ENCODE measurements around the gene RAB11FIP3.
"Not testable (repeated sequence)": the region's sequence is repeated elsewhere in the genome, so short reads cannot be mapped to it uniquely, and the experiment has no call there.

RAB11FIP3 gene

GRCh38 chr16:468068-468821, 42.8 kb downstream of the RAB11FIP3 start:
- no peak for DNase-seq

- DNase-seq, result not testable (repeated sequence)
Measured at GRCh38 chr16:469459-469858, 44.0 kb downstream of the RAB11FIP3 start.

DNA sequence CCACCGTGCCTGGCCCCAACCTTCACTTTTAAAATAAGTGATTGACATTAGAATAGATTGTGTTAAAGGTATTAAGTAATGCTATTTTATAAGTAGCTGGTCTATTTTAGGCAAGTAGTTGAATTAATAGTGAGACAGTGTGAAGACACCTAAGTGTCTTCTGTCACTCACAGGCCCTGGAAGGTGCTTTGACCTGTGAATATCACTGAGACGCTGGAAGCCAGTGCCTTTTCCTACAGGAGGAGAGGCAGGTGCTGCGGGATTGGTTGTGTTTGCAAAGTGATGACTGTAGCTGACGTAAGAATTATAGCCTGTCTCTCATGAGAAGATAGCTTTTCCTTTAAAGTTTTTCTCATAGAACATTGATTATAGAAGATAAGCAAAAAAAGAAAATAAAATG, 45.0 kb downstream of the RAB11FIP3 start:
- no peak for DNase-seq

- no peak for DNase-seq
Measured at GRCh38 chr16:471353-472198, 46.1 kb downstream of the RAB11FIP3 start.

DNA sequence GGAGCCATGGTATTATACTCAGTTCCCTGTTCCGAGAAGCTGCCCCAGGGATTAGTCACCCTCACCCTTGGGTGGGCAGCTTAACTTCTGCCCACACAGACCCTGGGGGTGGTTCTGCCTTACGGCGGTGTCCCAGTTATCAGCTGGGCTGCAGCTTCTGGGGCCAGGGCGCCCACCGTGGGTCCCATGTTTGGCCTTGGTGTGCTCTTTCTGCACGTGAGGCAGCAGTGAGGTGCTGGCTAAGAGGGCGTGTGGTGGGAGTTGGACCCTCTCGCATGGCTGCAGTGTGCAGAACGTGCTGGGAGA, 46.7 kb downstream of the RAB11FIP3 start:
- DNase-seq, result no peak

GRCh38 chr16:473046-474043, 47.9 kb downstream of the RAB11FIP3 start:
- DNase-seq, result no peak

DNA sequence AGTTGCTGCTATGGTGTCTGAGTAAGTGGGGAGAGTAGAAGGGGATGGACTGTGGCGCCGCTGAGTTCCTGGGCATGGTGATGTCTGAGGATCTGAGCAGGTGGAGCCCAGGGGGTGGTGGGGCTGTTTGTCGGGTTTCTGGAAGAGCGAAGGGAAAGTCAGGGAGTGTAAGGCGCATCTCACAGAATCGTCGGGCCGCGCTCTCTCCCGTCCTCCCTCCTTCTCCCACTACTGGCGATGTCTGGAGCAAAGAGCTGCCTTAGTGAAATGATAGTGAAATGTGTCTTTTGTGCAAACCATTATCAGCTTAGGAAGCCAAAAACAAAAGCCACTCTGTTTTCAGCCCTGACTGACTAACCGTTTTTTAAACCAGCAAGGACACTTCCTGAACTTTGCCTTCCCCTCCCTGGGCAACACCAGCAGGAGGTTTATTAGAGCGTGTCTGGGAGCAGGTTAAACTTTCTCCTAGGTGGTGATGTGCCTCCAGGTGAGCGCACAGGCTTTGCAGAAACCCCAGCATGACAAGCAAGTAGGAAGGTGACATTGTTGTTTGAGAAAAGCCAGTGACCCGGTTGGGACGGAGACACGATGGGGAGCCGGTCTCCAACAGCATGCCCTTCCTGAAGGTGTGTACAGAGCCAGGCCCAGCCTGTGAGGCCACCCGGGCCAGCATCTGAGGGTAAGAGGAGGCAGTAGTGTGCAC, 49.1 kb downstream of the RAB11FIP3 start:
- no peak for DNase-seq

GRCh38 chr16:476039-476438, 50.6 kb downstream of the RAB11FIP3 start:
- DNase-seq, result no peak

DNA sequence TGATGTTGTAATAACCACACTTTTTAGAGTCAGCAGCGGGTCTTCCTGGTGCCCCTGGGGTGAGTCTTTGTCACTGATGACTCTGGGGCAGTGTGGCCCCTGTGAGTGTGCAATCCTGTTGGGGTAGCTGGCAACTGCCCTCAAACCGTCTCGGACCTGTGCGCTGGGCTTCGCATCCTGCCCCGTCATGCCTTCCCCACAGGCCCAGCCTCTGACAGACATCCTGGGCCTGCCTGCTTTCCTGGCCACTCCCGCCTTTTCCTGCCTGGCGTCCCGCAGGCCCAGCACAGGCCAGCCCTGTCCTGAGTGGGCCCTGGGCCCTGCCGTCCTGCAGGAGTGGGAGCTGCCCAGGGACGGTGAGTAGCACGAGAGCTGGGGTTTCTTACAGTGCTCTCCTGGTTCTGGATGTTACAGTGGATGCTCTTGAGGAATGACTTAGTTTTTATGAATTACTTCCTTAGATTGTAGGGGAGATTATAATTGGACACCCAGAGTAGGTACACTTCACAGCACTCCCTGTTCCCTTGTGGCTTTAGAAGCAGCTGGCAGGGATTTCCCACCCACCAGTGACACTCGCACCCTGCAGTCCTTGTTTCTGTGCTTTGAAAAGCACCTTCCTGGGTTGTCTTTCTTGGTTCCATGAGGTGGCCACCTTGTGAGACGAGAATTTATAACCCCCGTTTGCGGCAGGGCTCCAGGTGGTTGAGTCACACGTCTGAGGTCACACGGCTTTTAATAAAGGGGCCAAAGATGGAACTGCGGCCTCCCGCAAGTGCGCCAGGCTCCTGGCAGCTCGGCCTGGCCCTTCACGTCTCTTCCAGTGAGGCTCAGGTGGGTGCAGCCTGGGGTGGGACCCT, 52.1 kb downstream of the RAB11FIP3 start:
- DNase-seq, result no peak

DNA sequence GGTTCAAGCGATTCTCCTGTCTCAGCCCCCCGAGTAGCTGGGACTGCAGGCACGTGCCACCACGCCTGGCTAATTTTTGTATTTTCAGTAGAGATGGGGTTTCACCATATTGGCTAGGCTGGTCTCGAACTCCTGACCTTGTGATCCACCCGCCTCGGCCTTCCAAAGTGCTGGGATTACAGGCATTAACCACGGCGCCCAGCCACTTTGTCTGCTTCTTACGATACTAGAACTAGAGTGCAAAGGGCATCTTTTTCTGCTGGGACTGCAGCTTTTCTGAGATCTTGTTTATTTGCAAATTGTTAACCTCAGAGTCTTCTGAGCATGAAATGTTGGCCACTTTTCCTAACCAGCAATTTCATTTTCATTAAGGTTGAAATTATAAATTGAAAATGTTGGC, 52.8 kb downstream of the RAB11FIP3 start:
- not testable (repeated sequence) for DNase-seq

DNA sequence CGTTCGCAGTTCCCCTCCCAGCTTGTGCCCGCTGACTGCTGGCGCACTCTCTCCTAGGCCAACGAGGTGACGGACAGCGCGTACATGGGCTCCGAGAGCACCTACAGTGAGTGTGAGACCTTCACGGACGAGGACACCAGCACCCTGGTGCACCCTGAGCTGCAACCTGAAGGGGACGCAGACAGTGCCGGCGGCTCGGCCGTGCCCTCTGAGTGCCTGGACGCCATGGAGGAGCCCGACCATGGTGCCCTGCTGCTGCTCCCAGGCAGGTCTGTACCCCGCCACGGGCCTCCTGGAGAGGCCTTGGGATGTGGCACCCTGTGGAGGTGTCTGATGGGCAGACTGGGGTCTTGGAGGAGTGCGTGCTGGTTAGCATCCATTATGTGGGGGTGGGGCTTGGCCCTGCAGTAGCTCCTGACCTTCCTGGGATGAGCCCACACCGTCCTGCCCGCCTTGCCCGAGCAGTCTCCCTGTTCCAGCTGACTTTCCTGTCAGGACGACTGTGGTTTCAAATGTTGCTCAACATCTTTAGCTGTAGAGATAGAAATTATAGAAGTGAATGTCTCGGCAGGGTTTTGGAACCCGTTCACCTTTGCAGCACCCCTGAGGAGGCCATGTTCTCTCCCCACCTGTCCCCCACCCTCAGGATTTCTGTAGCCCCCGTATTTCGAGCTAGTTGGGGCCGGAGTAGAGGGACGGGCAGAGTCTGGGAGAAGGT, 57.2 kb downstream of the RAB11FIP3 start:
- DNase-seq, result no peak

DNA sequence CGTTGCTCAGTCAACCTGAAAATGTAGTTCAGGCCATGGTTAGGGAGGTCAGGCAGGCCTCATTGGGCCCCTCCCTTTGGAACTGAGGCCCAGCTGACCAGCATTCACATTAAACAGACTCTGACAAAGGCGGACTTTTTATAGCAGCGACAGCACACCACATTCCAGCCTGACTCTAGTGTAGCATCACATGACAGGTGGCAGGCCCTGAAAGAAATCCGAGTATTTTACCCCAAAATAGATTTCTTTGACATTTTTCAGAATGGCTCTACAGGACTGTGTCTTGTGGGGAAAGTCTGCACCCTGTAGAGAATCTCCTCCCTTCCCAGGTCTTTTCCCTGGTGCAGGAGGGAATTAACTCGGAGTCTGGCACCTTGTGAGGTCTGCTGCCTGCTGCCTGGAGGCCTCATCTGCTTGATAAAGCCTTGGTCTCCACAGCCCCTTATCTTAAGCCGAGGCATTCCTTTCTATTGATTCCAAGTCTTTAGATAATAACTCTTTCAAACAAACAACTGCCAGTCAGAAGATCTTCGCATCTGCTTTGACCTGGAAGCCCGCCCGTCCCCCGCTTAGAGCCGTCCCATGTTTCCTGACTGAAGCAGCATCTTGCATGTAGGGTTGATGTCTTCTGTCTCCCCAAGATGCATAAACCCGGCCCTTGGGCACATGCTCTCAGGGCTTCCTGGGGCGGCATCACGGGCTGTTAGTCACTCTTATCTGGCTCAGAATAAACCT, 58.1 kb downstream of the RAB11FIP3 start:
- DNase-seq, result no peak

DNA sequence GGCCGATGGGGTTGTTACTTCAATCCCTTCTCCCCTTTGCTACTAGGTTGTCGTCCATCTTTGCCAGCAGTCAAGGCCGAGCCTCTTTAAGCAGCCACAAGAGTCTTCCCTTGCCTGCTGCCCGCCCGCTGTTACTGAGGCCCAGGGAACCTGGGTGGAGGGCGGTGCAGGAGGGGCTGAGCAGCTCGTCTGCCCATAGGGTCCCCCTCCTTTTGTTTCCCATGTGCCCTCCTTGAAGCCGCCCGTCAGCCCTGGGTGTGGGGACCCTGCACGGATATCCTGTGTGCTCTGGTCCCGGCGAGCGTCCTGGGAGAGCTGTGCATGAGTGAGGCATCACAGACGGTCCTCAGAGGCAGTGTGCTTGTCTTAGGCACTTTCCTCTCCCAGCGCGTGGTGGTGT, 64.2 kb downstream of the RAB11FIP3 start:
- no peak for DNase-seq

DNA sequence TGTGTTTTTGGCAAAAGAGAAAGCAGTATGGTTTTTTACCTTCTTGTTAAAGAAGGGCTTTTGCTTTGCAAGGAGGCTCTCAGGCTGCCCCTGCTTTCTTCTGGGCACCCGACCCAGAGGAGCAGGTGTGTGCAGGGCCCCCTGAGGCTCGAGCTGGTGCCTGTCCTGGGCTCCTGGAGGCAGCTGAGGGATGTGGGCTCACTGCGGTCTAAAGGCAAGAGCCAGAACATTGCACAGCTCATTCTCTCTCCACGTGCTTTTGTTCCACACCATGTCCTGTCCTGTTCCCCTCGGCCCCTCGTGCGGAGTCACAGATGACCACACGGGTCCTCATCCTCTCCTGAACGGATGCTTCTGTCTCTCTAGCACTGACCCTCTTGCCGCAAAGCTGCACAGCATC, 65.3 kb downstream of the RAB11FIP3 start:
- no peak for DNase-seq

- DNase-seq, result no peak
Measured at GRCh38 chr16:491220-491919, 65.9 kb downstream of the RAB11FIP3 start.

- no peak for DNase-seq
Measured at GRCh38 chr16:492211-492875, 66.9 kb downstream of the RAB11FIP3 start.

- peak in 1 of 4 experiments; percentile 22 for DNase-seq
Measured at GRCh38 chr16:494676-495075, 69.2 kb downstream of the RAB11FIP3 start.

GRCh38 chr16:495127-495748, 69.8 kb downstream of the RAB11FIP3 start:
- DNase-seq, result no peak
